Measurements from ENCODE around the gene SLC28A3. TPM values are rescaled to one million over a fixed set of nuclear protein-coding genes. Genes with fewer than 3 reads are reported as not detected.

The SLC28A3 gene
- total and polyA plus RNA-seq, 2 of the 8 experiments (the other 6 are each of a cell fraction or from before 2014, with no cell fraction given) = 0.02 TPM; not detected in 1

DNA sequence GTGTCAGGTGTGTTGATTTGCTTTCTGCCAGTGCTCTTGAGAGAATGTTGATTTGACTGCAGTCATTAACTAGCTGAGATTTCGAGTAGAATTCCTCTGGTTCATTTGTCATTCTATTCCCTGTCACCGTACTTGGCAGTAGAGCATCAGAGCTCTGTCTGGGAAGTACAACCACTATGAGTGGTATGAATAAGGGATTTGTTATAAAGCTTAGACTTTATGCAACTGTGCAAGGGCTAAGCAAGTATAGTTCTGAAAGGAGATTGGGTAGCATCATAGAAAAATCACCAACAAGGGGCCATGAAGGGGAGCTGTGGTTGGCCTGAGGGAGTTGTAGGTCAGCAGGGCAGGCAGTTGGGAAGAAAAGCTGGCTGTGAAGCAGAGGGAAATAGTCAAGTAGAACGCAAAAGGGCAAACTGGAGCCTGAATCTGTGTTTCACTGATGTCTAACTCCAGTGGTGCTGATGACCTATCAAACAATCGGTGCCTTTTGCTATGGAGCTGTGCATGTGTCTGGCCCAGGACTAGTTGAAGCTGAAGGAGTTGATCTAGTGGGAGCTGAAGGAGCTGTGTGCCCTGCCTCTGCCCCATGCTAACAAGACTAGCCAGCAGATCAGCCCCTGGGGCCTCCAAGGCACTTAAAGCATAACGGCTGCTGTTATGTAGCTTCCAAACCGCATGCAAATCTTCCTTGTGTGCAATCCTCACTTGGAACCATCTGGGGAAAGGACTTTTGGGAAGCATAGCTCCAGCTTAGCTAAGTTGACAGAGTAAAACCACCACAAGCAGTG lies 110.0 kb downstream of the SLC28A3 start (continued):
- TF ChIP-seq RNF2 (IDR thresholded peaks at IDR 0.05; ENCODE audit: borderline replicate concordance, low read depth, low read length, missing control alignments, poor library complexity, severe bottlenecking) = no peak
